T-helper 2 cell treated with Interferon-gamma antibody and Interleukin-4, amounts not matched to agents 5 μg/mL and 100 μg/mL, for 36 hours (primary cell): Measurements from ENCODE around the gene FZR1.
"Not testable (repeated sequence)": the region's sequence is repeated elsewhere in the genome, so short reads cannot be mapped to it uniquely, and the experiment has no call there.

Source experiments
- DNase-seq: peaks from one replicate; pipeline ENCODE4 v3.0.0; 2021; ENCODE audit warnings: low spot score
- H3K27ac Mint-ChIP-seq: one replicate; pipeline ENCODE4 v1.8.0; 2021; ENCODE audit warnings: mild to moderate bottlenecking, mixed read lengths
- H3K27me3 Mint-ChIP-seq: one replicate; pipeline ENCODE4 v1.8.0; 2021; ENCODE audit warnings: low read depth, mixed read lengths
- H3K36me3 Mint-ChIP-seq: one replicate; pipeline ENCODE4 v1.8.0; 2021; ENCODE audit warnings: low read depth, mixed read lengths
- H3K4me1 Mint-ChIP-seq: one replicate; pipeline ENCODE4 v1.8.0; 2021; ENCODE audit warnings: low read depth, mixed read lengths
- H3K4me3 Mint-ChIP-seq: one replicate; pipeline ENCODE4 v1.8.0; 2022; ENCODE audit warnings: mild to moderate bottlenecking, moderate library complexity, mixed read lengths
- H3K9me3 Mint-ChIP-seq: one replicate; pipeline ENCODE4 v1.8.0; 2021; ENCODE audit warnings: mixed read lengths

FZR1 gene

GRCh38 chr19:3555653-3556422 is 49.7 kb downstream of the FZR1 start:
- no peaks in the 10 kb centered on the region for H3K27me3 Mint-ChIP-seq
- peak overlapping the region; percentile 94 for H3K27ac Mint-ChIP-seq
- H3K36me3 Mint-ChIP-seq, result peaks cover 9% of the 10 kb centered on the region
- H3K9me3 Mint-ChIP-seq, result no peaks in the 10 kb centered on the region
- peak overlapping the region; percentile 100 for H3K4me3 Mint-ChIP-seq
- DNase-seq, result no peak
- peaks cover 34% of the 10 kb centered on the region for H3K4me1 Mint-ChIP-seq

- no peaks in the 10 kb centered on the region for H3K27me3 Mint-ChIP-seq
- peak overlapping the region; percentile 94 for H3K27ac Mint-ChIP-seq
- peak overlapping the region; percentile 100 for H3K4me3 Mint-ChIP-seq
- no peak for DNase-seq
- H3K4me1 Mint-ChIP-seq, result peaks cover 33% of the 10 kb centered on the region
- H3K36me3 Mint-ChIP-seq, result peaks cover 9% of the 10 kb centered on the region
- no peaks in the 10 kb centered on the region for H3K9me3 Mint-ChIP-seq
These were observed 50.4 kb downstream of the FZR1 start for GRCh38 chr19:3556423-3556977.

- peak overlapping the region; percentile 94 for H3K27ac Mint-ChIP-seq
- no peaks in the 10 kb centered on the region for H3K27me3 Mint-ChIP-seq
- peaks cover 9% of the 10 kb centered on the region for H3K36me3 Mint-ChIP-seq
- H3K4me1 Mint-ChIP-seq, result peaks cover 31% of the 10 kb centered on the region
- peak overlapping the region; percentile 100 for H3K4me3 Mint-ChIP-seq
- peak; percentile 56 for DNase-seq
- no peaks in the 10 kb centered on the region for H3K9me3 Mint-ChIP-seq
These were observed 50.9 kb downstream of the FZR1 start for GRCh38 chr19:3556978-3557460.

- Mint-ChIP-seq H3K4me1 (peaks cover 30% of the 10 kb centered on the region), H3K27ac (peak within 1 kb of the TSS; percentile 94), H3K4me3 (peak within 1 kb of the TSS; percentile 100), H3K9me3 (no peaks in the 10 kb centered on the region), H3K36me3 (peaks cover 9% of the 10 kb centered on the region), H3K27me3 (no peaks in the 10 kb centered on the region)
- peak; percentile 95 for DNase-seq
These were observed 51.5 kb downstream of the FZR1 start, which contains the start of gene MFSD12 for GRCh38 chr19:3557461-3558248. MFSD12 (minus strand) TSS chr19:3557586; CDS start chr19:3557403, 183 bp downstream.

GRCh38 chr19:3563709-3564524 is 57.8 kb downstream of the FZR1 start:
- H3K4me3 Mint-ChIP-seq, result no peak overlapping the region
- no peak overlapping the region for H3K27ac Mint-ChIP-seq
- H3K4me1 Mint-ChIP-seq, result no peaks in the 10 kb centered on the region
- H3K36me3 Mint-ChIP-seq, result no peaks in the 10 kb centered on the region
- H3K9me3 Mint-ChIP-seq, result no peaks in the 10 kb centered on the region
- H3K27me3 Mint-ChIP-seq, result no peaks in the 10 kb centered on the region
- DNase-seq, result no peak

- Mint-ChIP-seq H3K36me3 (no peaks in the 10 kb centered on the region), H3K27ac (no peak overlapping the region), H3K4me1 (no peaks in the 10 kb centered on the region), H3K4me3 (no peak overlapping the region), H3K9me3 (no peaks in the 10 kb centered on the region), H3K27me3 (no peaks in the 10 kb centered on the region)
- no peak for DNase-seq
These were observed 59.0 kb downstream of the FZR1 start for GRCh38 chr19:3565139-3565538.

GRCh38 chr19:3570042-3570441 is 63.9 kb downstream of the FZR1 start:
- H3K36me3 Mint-ChIP-seq, H3K4me1 Mint-ChIP-seq, H3K9me3 Mint-ChIP-seq, H3K27ac Mint-ChIP-seq, DNase-seq, H3K4me3 Mint-ChIP-seq, H3K27me3 Mint-ChIP-seq: not testable (repeated sequence)

GRCh38 chr19:3570606-3571011 is 64.5 kb downstream of the FZR1 start:
- no peaks in the 10 kb centered on the region for H3K27me3 Mint-ChIP-seq
- H3K4me1 Mint-ChIP-seq, result peaks cover 8% of the 10 kb centered on the region
- no peak overlapping the region for H3K4me3 Mint-ChIP-seq
- H3K36me3 Mint-ChIP-seq, result peaks cover 9% of the 10 kb centered on the region
- H3K27ac Mint-ChIP-seq, result no peak overlapping the region
- DNase-seq, result no peak
- H3K9me3 Mint-ChIP-seq, result no peaks in the 10 kb centered on the region

- Mint-ChIP-seq H3K4me3 (peak overlapping the region; percentile 75), H3K4me1 (peaks cover 8% of the 10 kb centered on the region), H3K36me3 (peaks cover 12% of the 10 kb centered on the region)
These were observed 66.2 kb downstream of the FZR1 start for GRCh38 chr19:3572132-3572854.

GRCh38 chr19:3572855-3573161 is 66.7 kb downstream of the FZR1 start, which contains the start of gene HMG20B:
HMG20B (plus strand) TSS chr19:3572944; CDS start chr19:3573310, 366 bp downstream.
- no peak for DNase-seq
- Mint-ChIP-seq H3K27ac (peak within 1 kb of the TSS; percentile 80), H3K9me3 (no peaks in the 10 kb centered on the region), H3K4me1 (peaks cover 8% of the 10 kb centered on the region), H3K4me3 (peak within 1 kb of the TSS; percentile 76), H3K27me3 (no peaks in the 10 kb centered on the region), H3K36me3 (peaks cover 12% of the 10 kb centered on the region)

More at GRCh38 chr19:3572132-3572854, 66.2 kb downstream of the FZR1 start:
- no peaks in the 10 kb centered on the region for H3K9me3 Mint-ChIP-seq
- H3K27me3 Mint-ChIP-seq, result no peaks in the 10 kb centered on the region
- peak; percentile 99 for DNase-seq
- H3K27ac Mint-ChIP-seq, result peak overlapping the region; percentile 63

- Mint-ChIP-seq H3K9me3 (no peaks in the 10 kb centered on the region), H3K36me3 (peaks cover 12% of the 10 kb centered on the region), H3K27ac (peak overlapping the region; percentile 67), H3K27me3 (no peaks in the 10 kb centered on the region), H3K4me1 (peaks cover 8% of the 10 kb centered on the region), H3K4me3 (peak overlapping the region; percentile 76)
- no peak for DNase-seq
These were observed 67.2 kb downstream of the FZR1 start for GRCh38 chr19:3573162-3573857.

- peak; percentile 91 for DNase-seq
- peak overlapping the region; percentile 76 for H3K4me3 Mint-ChIP-seq
- peak overlapping the region; percentile 80 for H3K27ac Mint-ChIP-seq
- H3K36me3 Mint-ChIP-seq, result peaks cover 12% of the 10 kb centered on the region
- no peaks in the 10 kb centered on the region for H3K27me3 Mint-ChIP-seq
- peaks cover 8% of the 10 kb centered on the region for H3K4me1 Mint-ChIP-seq
- H3K9me3 Mint-ChIP-seq, result no peaks in the 10 kb centered on the region
These were observed 67.9 kb downstream of the FZR1 start for GRCh38 chr19:3573858-3574637.
